Measurements from ENCODE around the gene LARGE1. TPM values are rescaled to one million over a fixed set of nuclear protein-coding genes. Genes with fewer than 3 reads are reported as not detected.

The LARGE1 gene
- total RNA-seq, 2 donors from 2014 or later, result 80.5 to 101 TPM

- H3K4me3 ChIP-seq, result no peak overlapping the region
Observed at GRCh38 chr22:33605666-33606065, 314.6 kb downstream of the LARGE1 start.

GRCh38 chr22:33605221-33605620 lies 315.1 kb downstream of the LARGE1 start:
- Histone ChIP-seq H3K36me3 (peaks cover 5% of the 10 kb centered on the region), H3K27ac (peak overlapping the region; percentile 77 to 90)
- no peak for DNase-seq (ENCODE audit: low spot score)

More at GRCh38 chr22:33605666-33606065, 314.6 kb downstream of the LARGE1 start:
- H3K4me1 ChIP-seq, result peaks cover 0 to 7% of the 10 kb centered on the region in 2 donors
- peak overlapping the region; percentile 77 to 90 for H3K27ac ChIP-seq
- no peaks in the 10 kb centered on the region for H3K9me3 ChIP-seq
- H3K27me3 ChIP-seq, result no peaks in the 10 kb centered on the region
- DNase-seq (ENCODE audit: low spot score), result peak; percentile 61
- TF ChIP-seq CTCF (IDR thresholded peaks at IDR 0.05), result no peak
- H3K36me3 ChIP-seq, result peaks cover 5% of the 10 kb centered on the region

GRCh38 chr22:33601062-33601461 lies 319.2 kb downstream of the LARGE1 start:
- no peak overlapping the region for H3K4me3 ChIP-seq
- H3K27ac ChIP-seq, result no peak overlapping the region
- H3K27me3 ChIP-seq, result no peaks in the 10 kb centered on the region
- no peak for TF ChIP-seq CTCF (IDR thresholded peaks at IDR 0.05)
- peaks cover 0 to 10% of the 10 kb centered on the region in 2 donors for H3K4me1 ChIP-seq
- H3K9me3 ChIP-seq, result no peaks in the 10 kb centered on the region
- peaks cover 5% of the 10 kb centered on the region for H3K36me3 ChIP-seq
- DNase-seq (ENCODE audit: low spot score), result no peak

More at GRCh38 chr22:33605221-33605620, 315.1 kb downstream of the LARGE1 start:
- H3K27me3 ChIP-seq, result no peaks in the 10 kb centered on the region
- no peak for TF ChIP-seq CTCF (IDR thresholded peaks at IDR 0.05)
- H3K4me3 ChIP-seq, result no peak overlapping the region
- peaks cover 0 to 7% of the 10 kb centered on the region in 2 donors for H3K4me1 ChIP-seq
- no peaks in the 10 kb centered on the region for H3K9me3 ChIP-seq

GRCh38 chr22:33600595-33600994 lies 319.7 kb downstream of the LARGE1 start:
- H3K36me3 ChIP-seq, result peaks cover 5% of the 10 kb centered on the region
- no peak for DNase-seq (ENCODE audit: low spot score)

GRCh38 chr22:33600113-33600512 lies 320.2 kb downstream of the LARGE1 start:
- DNase-seq (ENCODE audit: low spot score), result no peak

More at GRCh38 chr22:33600595-33600994, 319.7 kb downstream of the LARGE1 start:
- Histone ChIP-seq H3K4me1 (peaks cover 0 to 7% of the 10 kb centered on the region in 2 donors), H3K27me3 (no peaks in the 10 kb centered on the region), H3K9me3 (no peaks in the 10 kb centered on the region), H3K27ac (no peak overlapping the region), H3K4me3 (no peak overlapping the region)
- no peak for TF ChIP-seq CTCF (IDR thresholded peaks at IDR 0.05)

More at GRCh38 chr22:33600113-33600512, 320.2 kb downstream of the LARGE1 start:
- H3K9me3 ChIP-seq, result no peaks in the 10 kb centered on the region
- no peak overlapping the region for H3K4me3 ChIP-seq
- H3K4me1 ChIP-seq, result peaks cover 0 to 7% of the 10 kb centered on the region in 2 donors
- no peaks in the 10 kb centered on the region for H3K27me3 ChIP-seq
- TF ChIP-seq CTCF (IDR thresholded peaks at IDR 0.05), result no peak
- H3K27ac ChIP-seq, result no peak overlapping the region
- H3K36me3 ChIP-seq, result peaks cover 5% of the 10 kb centered on the region

Data from right atrium auricular region (tissue), 2 donors.